GM18505 (cell line): ENCODE results near the gene CCN2.

Experiments
- ATAC-seq: cut with Tn5 transposase; IDR thresholded peaks from one replicate; pipeline ENCODE4 v1.9.1; 2021; ENCODE audit not compliant: unreplicated experiment
- POLR2A ChIP-seq: IDR thresholded peaks from 4 replicates; pipeline ENCODE4 v1.6.1; 2011; ENCODE audit warnings: borderline replicate concordance; ENCODE audit not compliant: insufficient read depth, insufficient read length; ENCODE audit errors: extremely low read depth

The CCN2 gene

DNA sequence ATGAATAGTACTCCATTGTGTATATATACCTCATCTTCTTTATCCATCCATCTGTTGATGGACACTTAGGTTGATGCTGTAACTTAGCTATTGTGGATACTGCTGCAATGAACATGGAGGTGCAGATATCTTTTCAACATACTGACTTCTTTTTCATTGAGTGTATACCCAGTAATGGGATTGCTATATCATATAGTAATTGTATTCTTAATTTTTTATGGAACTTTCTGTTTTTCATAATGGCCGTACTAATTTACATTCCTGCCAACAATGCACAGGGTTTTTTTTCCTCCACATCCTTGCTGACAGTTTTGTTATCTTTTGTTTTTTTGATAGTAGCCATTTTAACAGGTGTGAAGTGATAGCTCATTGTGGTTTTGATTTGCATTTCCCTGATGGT lies 5.2 kb downstream of the CCN2 start:
- ATAC-seq: no peak
- no peak for TF ChIP-seq POLR2A

DNA sequence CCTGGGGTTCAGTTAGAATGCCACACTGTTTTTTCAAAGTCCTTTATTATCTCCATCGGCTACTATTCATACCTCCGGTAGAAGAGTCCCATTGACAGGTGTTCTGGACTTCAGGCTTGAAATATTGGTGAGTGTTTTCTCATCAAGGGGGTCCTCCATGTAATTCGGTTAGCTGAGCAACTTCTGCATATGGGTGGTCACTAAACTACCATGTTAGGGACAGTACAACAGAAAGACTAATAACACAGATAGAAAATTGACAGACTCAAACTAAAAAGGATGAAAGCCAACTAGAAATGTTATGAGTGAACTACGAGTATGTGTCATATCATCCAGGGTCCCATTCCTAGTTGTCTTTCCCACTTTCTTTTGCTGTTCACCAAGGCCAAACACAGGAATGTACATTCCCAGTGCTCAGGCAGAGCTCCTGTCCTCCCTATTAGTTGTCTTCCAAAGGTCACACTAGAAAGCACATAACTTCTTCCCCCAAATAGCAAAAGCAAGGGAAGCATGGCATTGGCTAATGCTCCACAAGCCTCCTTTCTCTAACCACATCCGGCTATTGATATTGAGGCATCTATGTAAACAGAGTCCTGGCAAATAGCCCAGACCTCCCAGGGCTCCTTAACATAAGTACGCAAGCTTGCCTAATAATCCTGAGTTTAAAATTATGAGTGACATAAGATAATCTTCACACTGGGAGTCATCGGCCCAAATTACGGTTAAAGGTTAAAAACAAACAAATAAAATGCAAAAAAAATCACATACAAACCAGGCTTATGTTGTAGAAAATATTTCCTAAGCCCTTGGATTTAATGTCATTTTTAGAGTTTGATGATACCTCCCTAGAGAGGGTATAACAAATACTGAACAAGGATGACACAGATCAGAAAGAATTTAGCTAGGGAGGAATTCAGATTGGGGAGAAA lies 13.2 kb downstream of the CCN2 start:
- no peak for TF ChIP-seq POLR2A
- no peak for ATAC-seq

DNA sequence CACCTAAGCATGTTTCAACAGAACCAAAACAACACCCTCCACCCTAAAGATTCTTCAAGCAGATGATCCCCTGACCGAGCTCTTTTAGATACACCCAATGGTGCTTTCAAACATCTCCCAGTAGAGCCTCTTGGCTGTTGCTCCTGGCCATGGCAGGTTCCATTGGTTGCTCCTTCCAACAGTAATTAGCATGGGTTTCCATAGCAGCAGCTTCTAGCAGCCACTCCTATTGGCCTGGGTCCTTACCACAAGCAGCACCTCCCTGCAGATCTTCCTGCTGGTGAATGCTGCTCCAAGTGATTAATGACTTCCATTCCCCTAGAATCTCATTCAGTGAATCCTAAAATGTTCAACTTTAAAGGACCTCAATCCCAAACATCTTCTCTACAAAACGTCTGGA lies 13.9 kb downstream of the CCN2 start:
- TF ChIP-seq POLR2A: no peak

DNA sequence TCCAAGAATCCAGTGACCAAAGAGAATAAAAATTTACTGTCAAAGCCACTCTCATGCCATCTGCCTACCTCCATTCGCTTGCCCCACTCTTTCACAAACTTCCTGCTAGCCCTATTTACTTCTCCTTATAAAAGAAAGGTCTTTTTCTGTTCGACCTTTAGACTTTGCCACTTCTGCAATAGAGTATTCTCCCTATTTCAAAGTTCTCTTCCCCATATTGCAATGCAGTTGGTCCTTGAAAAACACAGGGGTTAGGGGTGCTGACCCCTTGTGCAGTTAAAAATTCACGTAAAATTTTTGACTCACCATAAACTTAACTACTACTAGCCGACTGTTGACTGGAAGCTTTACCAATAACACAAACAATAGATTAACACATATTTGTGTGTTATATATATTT lies 15.0 kb downstream of the CCN2 start:
- no peak for TF ChIP-seq POLR2A
- no peak for ATAC-seq

More for the DNA sequence above, 13.9 kb downstream of the CCN2 start:
- no peak for ATAC-seq

DNA sequence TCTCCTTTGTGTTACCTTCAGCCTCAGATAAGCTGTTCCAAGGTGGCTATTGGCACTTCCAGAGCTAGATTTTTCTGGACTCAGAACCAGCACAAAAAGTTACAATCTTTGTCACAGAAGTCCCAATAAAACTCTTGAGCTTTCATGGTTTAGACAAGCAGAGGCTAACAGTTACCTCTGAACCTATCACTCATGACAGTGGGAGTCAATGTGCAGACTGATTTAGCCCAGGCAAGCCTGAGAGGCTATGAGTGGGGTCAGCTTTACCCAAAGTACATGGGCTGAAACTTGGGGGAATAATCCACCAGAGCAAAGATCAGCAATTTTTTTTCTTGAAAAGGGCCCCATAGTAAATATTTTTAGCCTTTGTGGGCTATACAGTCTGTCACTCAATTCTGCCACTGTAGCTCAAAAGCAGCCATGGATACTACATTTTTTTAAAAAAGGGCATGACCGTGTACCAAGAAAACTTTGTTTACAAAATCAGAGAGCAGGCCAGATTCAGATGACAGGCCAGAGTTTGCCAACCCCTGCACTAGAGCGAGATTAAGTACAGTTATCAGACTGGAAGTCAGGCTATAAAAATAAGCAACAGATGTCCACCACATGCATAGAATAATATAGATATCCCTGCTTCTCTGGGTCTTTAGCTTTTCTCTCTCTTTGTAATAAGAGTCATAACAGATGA lies 20.0 kb downstream of the CCN2 start:
- TF ChIP-seq POLR2A: no peak
- ATAC-seq: no peak

DNA sequence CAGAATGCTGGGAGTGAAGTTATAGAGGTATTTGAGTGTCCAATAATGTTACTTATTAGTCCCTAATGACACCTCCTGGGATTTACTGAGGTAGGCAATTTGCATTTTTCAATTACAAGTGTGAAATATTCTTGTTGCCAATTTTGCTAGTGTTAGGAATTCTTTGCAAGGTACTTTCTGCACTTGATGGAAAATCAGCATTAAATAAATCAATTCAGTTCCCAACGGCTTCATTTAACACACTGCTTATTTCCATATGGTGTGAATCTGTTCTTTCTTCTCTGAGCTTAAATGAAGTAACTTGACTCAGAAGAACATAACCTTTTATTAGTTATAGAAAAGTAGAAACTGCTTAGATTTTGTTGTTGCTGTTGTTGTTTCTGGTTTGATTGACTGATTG lies 21.2 kb downstream of the CCN2 start:
- no peak for ATAC-seq
- no peak for TF ChIP-seq POLR2A

DNA sequence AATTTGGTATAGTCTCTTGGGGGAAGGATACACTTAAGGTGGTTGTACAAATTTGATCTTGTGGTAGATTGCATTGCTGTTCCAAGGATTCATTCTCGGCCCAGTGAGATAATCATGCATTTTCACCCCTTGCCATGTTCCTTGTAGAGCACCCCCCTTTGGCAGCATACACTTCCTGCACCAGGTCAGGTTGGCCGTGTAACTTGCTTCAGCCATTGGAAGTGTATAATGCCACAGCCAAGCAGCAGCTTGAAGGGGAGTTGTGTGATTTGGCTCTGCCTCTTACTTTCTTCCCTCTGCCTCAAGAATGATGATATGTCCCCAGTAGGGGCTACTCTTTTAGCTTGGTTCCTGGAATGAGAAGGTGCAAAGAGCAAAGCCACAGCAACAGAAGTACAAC lies 21.9 kb downstream of the CCN2 start:
- no peak for ATAC-seq
- no peak for TF ChIP-seq POLR2A

DNA sequence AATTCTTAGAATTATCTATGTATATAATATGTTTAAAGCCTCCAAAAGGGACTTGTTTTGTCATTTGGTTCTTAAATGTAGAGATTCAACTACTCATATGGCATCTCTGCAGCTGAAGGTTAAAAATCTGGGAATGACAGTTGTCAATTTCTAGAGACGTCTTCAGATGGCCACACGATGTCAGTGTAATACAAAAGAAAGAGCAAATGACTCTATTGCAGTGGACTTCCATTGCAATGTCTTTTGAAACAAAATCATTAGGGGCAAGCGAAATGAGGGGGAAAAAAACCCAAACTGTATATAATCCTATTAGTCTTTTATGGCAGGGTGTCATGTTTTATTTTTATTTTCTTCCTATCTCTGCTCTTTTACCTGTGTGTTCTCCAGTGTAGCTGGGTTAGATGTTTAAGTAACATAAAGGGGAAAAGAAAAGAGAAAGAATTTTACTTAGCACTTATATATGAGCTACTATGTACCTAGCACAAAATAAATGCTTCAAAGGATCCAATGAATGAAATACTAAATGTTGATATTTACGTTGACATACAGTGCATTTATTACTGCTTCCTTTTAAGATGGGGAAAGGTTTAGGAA lies 26.2 kb downstream of the CCN2 start:
- no peak for ATAC-seq
- TF ChIP-seq POLR2A: no peak

DNA sequence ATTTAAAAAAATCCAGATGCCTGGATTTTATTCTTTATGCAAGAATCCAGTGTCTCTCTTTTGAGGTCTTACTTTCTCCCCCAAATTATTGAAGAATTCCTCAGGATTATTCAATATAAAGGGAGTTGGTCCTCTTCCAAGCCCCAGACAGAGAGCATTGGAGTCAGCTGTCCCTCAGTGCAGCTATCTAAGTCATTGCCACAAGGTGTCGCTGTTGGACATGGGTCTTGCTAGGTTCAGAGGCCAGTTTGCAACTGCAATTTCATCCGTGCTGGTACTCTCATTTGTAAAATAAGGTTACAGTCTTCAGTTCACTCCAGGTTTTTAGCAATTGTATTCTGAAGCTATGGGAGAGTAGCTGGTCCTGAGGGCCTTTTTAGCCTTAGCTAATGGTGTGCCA lies 27.8 kb downstream of the CCN2 start:
- no peak for ATAC-seq
- TF ChIP-seq POLR2A: no peak

DNA sequence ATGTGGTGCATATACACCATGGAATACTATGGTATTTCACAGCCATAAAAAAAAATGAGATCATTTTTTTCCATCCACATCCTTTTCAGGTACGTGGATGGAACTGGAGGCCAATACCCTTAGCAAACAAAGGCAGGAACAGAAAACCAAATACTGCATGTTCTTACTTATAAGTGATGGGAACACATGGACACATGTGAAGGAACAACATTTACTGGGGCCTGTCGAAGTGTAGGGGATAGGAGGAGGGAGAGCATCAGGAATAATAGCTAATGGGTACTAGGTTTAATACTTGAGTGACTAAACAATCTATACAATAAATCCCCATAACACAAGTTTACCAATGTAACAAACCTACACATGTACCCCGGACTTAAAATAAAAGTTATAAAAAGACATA lies 30.5 kb downstream of the CCN2 start:
- ATAC-seq: no peak
- no peak for TF ChIP-seq POLR2A

DNA sequence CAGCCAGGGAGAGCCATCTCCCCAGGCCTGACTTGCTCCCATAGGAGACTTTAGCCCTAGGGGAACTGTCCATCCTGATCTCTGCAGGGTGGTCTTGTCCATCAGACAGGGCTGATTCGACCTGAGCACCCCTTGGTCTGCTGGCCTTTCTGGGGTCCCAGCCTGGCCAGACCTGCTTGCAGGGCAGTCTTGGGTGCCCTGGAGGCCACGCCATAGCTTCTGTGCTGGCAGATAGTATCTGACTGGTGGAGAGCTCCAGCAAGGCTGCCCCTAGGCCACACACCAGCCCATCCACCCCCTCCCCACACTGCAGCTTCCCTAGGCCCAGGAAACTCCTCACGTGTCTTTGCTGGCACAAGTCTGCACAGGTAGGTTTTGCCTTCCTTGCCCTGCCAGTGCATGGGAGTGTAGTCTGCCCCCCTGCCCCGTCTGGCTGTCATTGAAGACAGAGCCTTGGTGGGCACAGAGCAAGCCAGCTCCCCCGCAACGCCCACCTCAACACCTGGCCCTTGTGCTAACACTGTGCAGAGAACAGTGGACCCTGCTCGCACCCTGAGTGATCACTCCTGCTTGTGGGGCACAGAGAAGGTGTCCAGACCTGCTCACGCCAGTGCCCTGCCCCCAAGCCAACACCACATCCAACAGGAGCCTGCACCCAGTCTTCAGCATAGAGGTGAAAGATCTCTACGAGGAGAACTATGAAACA lies 32.4 kb downstream of the CCN2 start:
- no peak for TF ChIP-seq POLR2A

DNA sequence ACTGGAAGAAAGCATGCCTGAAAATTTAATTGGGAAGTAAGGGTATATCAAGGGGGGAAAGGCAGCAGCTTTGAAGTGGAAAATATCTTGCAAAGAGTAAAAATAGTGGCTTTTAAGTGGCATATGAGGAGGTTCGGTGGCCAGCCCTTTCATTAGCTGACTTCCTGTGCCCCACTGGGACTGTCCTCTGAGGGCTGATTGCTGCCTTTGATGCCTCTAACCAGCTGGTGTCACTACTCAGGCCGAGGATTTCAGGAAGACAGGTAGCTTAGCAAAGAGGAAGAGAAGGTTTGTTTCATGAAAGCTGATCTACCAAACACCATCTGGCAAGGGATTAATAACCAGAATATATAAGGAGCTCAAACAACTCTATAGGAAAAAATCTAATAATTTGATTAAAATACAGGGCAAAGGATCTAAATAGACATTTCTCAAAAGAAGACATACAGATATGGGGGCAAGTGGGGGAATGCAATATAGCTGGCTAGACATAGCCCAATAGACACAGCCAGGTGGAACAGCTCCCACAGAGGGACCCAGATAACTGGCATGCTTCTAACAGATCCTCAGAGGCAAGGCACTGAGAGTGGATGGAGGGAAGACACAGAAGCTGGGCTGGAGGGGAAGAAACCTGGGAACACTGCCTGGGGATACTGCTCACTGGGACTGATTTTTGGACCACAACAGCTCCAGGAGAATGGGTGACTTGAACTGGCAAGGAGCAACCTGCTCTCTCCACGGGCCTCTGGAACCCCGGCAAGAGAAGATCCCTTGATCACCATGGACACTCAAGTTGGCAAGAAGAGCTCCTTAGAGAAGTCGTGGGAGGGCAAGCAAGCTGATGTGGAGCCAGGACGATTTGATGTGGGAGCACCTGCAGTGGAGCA lies 33.2 kb downstream of the CCN2 start:
- no peak for TF ChIP-seq POLR2A
- no peak for ATAC-seq

More for the DNA sequence above, 32.4 kb downstream of the CCN2 start:
- ATAC-seq: no peak
